ENCODE measurements around the gene CLRN2.

The CLRN2 gene, protein sequence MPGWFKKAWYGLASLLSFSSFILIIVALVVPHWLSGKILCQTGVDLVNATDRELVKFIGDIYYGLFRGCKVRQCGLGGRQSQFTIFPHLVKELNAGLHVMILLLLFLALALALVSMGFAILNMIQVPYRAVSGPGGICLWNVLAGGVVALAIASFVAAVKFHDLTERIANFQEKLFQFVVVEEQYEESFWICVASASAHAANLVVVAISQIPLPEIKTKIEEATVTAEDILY

DNA sequence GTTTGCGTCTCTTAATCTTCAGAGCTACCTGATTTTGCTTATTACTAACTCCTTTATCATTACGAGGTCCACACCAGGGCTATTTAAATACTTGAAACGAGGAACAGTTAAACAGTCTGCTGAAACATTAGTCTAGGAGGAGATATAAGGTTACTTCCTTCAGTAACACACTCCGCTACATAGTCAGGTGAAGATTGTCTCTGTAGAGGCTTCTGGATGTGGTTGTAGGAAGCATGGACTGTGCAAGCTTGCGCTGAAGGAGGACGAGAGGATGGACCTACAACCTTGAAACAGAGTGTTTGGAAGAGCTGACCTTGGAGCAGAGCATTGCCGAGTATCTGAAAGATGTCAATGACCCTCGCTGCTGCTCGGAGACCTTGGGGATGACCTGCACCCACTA is at the start of gene CLRN2:
TSS of gene CLRN2 (plus strand) at position 301 of the 400 bp plus-strand sequence. CDS start 102 bp downstream, outside the sequence.
- no peak for DNase-seq

DNA sequence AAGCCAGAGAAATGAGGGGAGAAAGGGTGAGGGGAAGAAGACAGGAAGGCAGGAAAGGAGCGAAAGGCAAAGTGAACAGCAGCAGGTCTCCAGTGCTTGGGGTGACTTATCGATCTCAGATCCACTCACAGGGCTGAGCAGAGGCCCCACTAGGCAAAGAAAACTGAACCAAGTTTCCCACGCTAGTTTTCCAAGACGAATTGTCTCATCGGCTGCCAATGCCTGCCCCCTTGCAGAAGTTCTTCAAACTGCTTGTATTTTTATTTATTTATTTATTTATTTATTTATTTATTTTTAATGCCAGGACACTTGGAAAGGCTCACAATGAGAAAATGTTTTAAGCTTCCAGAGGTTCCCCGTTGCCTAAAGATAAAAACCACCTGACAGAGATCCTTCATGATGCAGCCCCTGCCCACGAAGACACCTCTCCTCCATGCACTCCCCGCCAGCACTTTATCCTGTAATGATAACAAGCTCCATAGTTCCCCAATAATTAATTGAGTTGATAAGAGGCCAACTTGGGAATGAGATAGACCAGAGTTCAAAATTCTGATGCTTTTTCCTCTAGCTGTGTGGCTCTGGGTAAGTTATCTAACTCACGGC is 46.2 kb upstream of the CLRN2 start:
- DNase-seq, result peak in 11 of 51 donors; percentile 1 to 31 (median 16)

DNA sequence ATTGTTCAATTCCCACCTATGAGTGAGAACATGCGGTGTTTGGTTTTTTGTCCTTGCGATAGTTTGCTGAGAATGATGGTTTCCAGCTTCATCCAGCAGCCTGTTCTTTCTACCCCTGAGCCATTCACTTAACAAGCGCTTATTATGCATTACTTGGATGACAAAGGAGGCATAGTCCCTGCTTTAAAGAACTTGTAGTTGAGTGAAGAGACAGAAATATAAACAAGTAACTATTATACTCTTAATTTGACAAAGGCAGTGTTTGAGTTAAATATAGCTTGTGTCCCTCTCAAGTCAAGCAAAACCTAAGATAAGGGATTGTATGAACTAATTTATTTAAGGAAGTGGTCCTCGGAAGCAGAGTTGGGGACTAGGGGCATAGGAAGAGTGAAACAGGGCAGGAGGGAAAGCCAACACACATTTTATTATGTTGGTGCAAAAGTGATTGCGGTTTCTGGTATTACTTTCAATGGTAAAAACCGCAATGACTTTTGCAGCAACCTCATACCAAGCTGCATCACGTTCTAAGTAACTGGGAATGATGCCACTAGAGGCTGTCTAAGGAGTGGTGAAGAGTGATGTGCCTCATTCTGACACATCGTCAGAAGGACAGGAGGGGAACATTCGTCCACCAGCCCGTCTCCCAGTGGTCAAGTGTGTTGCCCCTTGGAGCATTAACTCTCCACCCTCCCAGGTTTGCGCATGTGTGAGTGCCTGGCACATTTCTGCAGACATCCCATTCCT is 44.9 kb upstream of the CLRN2 start:
- DNase-seq, result no peak

- no peak for DNase-seq
Observed at GRCh38 chr4:17475481-17475880, 39.5 kb upstream of the CLRN2 start.

DNA sequence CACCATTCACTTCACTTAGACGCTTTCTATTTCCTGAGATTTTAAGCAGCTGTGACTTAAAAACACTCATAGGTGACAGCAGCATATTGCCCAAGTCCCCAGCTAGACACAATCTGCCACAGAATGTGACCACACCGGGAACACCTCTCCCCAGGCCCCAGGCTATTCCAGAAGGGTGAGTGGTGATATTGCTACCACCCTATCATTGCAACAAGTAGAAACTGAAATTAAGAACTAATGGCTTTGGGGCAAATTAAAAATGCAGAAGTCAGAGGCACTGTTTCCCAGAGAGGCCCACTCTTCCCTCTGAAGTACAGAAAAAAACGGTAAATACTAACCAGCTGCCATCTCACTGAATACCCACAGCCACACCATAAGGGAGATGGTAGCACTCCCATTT is 38.1 kb upstream of the CLRN2 start:
- DNase-seq, result no peak

DNA sequence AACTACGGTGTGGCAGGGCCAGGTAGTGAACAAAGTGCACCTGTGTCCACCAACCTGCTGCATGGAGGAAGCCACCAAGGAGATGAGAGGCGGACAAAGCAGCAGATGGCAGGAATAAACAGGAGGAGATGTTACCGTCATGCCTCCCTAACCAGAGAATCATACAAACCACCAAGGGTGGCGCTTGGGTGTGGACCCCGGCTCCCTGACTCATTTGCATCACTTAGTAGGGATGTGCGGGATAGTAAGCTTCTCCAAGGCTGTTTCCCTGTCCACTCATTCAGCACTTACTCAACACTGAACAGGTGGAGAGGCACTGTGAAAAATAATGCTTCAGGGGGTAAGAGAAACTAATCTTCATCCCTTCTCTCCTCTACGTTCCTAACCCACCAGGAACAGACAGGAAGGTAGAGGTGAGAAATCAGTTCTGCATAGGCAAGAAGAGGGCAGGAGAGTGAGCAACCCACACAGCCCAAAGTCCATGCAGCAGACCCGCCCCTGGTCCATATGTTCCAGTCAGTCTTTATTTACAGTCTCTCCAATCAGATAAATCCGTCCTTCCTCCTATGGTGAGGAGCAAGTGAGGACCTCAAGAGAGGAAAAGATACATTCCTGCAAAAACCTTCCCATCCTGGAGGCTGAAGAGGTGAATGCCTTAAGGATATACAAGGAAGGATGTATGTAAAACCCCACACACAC is 37.0 kb upstream of the CLRN2 start:
- DNase-seq, result no peak

GRCh38 chr4:17480210-17480927 is 34.6 kb upstream of the CLRN2 start:
- DNase-seq, result no peak

GRCh38 chr4:17480955-17481354 is 34.0 kb upstream of the CLRN2 start:
- no peak for DNase-seq

DNA sequence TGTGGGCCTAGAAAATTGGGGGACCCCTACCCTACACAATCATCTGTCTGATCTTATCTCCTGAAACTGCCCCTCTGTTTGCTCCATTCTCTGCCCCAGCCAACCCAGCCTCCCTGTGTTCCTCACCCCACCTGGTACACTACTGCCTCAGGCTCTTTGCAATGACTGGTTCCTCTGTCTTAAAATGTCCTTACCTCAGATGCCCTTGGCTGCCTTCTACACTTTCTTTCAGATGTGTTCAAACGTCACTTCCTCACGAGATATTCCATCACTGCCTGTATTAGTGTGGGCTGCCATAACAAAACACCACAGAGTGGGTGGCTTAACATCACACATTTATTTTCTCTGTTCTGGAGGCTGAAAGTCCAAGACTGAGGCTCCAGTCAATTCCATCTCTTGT is 32.2 kb upstream of the CLRN2 start:
- no peak for DNase-seq

- DNase-seq, result no peak
Observed at GRCh38 chr4:17489123-17489522, 25.8 kb upstream of the CLRN2 start.

GRCh38 chr4:17489721-17490120 is 25.2 kb upstream of the CLRN2 start:
- no peak for DNase-seq

DNA sequence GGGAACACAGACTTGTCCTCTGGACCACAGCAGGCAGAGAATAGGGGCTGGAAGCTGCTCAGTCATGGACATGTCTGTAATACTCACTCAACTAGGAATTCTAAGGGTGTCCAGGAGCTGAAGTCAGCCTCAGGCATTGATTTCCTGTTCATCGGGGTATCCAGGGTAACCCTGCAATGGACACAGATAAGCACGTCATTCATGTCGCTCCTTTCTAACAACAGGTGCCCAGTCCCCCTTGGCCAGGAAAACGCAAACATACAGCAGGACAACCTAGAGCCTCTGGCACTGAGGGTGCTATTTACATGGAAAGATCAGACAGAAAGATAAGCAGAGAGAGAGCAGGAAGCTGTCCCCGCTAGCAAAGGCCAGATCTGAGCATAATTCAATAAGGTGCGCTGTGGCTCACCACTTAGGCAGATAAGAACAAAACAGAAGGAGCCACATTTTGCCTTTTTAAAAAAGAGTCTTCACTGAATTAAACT is 24.3 kb upstream of the CLRN2 start:
- no peak for DNase-seq

- DNase-seq, result no peak
Observed at GRCh38 chr4:17491196-17491595, 23.8 kb upstream of the CLRN2 start.

DNA sequence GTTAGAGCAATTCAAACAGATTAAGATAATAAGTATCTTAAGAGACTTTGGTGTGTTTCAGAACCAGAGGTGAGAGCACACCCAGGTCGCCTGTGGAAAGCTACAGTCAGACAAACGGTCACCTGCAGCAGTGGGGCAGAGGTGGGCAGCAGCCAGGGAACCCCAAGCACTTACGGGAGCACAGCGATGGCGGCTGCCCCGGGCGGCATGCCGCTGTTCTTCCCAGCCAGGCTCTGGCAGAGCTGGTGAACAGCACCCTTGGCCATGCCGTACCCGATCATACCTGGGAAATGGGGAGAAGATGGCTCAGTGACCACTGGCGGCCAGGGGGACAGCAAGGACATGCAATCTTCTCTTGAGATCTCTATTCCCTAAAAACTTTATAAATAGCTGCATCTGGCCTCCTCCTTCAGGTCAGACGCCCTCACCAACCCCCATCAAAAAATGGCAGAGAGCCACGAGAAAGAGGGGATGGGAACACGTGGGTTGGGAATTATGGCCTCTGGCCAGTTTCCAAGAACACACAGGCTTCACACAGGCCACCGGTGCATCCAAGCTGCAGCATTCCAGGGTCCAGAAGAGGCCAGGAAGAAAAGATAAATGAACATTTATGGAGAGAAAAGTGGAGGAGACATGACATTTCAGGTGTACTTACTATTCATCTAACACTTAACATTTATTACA is 22.8 kb upstream of the CLRN2 start:
- no peak for DNase-seq

GRCh38 chr4:17492876-17493275 is 22.1 kb upstream of the CLRN2 start:
- DNase-seq, result no peak

DNA sequence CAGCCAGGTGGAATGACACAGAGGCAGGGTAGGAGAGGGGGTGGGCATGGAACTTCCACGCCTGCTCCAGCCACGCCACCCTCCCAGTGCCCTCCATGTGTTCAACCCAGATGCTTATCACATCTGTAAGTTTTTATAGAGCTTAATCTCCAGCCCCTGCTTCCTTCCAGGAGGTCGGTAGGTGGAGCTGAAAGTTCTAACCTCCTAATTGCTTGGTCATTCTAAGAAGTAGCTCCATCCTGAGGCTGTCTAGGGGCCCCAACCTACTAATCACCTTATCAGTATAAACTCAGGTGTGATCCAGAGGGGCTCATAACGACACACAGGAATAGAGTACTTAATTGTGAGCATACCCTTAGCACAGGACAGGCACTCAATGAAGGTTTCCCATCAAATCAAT is 21.3 kb upstream of the CLRN2 start:
- DNase-seq, result no peak

DNA sequence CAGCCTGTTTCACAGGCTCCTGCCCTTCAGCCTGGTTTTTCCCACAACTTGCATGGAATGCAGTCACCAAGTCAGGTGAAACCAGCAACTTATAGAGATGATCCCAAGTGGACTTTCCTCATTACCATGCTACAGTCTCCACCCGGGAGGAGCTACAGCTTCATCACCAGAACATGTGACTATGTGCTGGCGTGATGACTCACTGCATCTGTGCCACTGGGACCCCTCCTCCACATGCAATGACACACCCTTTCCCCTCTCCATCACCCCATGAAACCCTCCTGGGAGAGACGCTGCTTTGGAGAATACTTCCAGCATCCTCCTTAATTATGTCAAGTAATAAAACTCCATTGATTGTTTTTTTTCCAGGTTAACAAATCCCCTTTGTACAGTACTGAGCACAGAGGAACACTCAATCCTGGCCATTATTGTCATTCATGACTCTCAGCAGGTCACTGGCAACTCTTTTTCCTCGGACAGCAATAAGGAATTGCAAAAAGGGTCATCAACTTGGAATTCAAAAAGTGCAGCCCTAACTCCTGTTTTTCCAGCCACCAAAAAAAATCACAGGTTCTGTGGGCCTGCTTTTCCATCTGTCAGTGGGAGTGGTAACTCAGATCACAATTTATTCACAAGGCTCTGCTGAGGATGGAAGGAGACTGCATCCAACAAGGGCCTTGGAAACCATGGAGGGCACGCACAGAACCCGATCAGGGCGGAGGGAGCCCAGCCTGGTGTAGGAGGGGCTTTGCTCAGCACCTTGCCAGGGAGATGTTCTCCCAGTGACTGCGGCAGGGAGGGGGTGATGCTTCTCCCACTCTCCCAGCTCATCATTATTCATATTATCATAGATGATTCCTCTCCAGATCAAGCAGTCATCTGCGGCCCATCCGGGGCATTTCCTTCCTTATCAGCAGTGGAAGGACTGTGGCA is 20.4 kb upstream of the CLRN2 start:
- DNase-seq, result peak in 15 of 51 donors; percentile 9 to 67 (median 26)

DNA sequence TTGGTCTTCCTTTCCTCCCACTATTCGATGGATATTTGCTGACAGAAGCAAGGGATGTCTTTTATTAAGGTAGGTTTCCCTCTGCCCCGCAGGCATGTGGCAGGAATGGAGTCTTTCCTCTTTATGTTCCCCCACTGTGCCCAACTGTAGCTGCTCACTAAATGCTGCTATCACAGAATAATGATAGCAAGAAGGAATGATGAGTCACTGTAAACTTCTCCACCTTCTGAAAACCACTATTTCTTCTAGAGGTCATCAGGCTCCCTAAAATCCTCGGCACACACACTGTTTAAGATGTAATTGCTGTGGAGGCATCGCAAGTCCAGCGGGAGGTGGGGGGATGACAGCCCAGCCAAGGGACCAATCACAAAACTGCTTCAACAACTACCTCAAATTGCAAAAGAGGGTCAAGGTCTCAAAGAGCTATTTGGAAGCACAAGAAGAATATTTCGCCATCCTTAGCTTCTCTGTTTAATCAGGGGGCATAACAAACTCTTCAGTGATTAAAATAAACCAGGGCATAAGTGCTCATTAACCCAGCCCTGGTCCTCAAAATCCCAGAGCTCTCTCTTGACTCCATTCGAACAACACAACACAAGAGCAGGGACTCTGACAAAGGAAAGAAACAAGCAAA is 17.0 kb upstream of the CLRN2 start:
- no peak for DNase-seq

- DNase-seq, result no peak
Observed at GRCh38 chr4:17500574-17500973, 14.4 kb upstream of the CLRN2 start.

All from hypothalamus (tissue), 51 donors.